Peyer's patch (tissue), 4 donors: Measurements from ENCODE around the gene COMMD9. TPM values are rescaled to one million over a fixed set of nuclear protein-coding genes. Genes with fewer than 3 reads are reported as not detected.

Experiments used
- DNase-seq, 3 donors: peaks; one replicate each; pipeline ENCODE4 v3.0.0-alpha.2; 2017 to 2019
- H3K27ac ChIP-seq, 4 donors: fragments of 200-600 bp; sonication (generic); one replicate each; pipeline ENCODE4 v1.5.1; 2016 to 2019
- H3K27me3 ChIP-seq, 2 donors: fragments of 200-600 bp; sonication (generic); one replicate each; pipeline ENCODE4 v1.5.1; 2019
- H3K36me3 ChIP-seq, 3 donors: fragments of 200-600 bp; sonication (generic); one replicate each; pipeline ENCODE4 v1.5.1; 2016 to 2019
- H3K4me1 ChIP-seq, 4 donors: fragments of 200-600 bp; sonication (generic); one replicate each; pipeline ENCODE4 v1.5.1; 2016 to 2019
- H3K4me3 ChIP-seq, 4 donors: fragments of 200-600 bp; sonication (generic); 1 replicate in 3 of 4; 2 replicates in 1 of 4; pipeline ENCODE4 v1.5.1; 2016 to 2019; ENCODE audit warnings: mild to moderate bottlenecking in 1 of 4
- H3K9me3 ChIP-seq, 4 donors: fragments of 200-600 bp; sonication (generic); one replicate each; pipeline ENCODE4 v1.5.1; 2016 to 2019; ENCODE audit warnings: mild to moderate bottlenecking in 1 of 4
- CTCF ChIP-seq, 6 experiments: fragments of 450-650 bp in 4 of 6; fragments of 200-600 bp in 2 of 6; sonication (generic) in 1 of 6; IDR thresholded peaks; one replicate each; pipeline ENCODE4 v1.5.1; 2017 to 2019; ENCODE audit warnings: antibody characterized with exemption in 6 of 6, mild to moderate bottlenecking in 3 of 6, moderate library complexity in 1 of 6
- POLR2A ChIP-seq, 2 donors: fragments of 450-650 bp; IDR thresholded peaks; one replicate each; pipeline ENCODE4 v1.5.1; 2017; ENCODE audit warnings: antibody characterized with exemption in 2 of 2, mild to moderate bottlenecking in 2 of 2, moderate library complexity in 2 of 2
- total RNA-seq, 4 donors: library from RNA; depleted of rRNA; stranded (reverse); fragments of >200 nt; gene quantifications; one replicate each; pipeline ENCODE4 v1.1.0, GENCODE V29; 2016

The COMMD9 gene
- total RNA-seq, 4 donors from 2014 or later, result 41.3 to 68.5 (median 48.2) TPM

- no peak for DNase-seq
- Histone ChIP-seq H3K27me3 (no peaks in the 10 kb centered on the region), H3K4me3 (no peak overlapping the region), H3K9me3 (no peaks in the 10 kb centered on the region), H3K4me1 (no peaks in the 10 kb centered on the region), H3K36me3 (peaks cover 0 to 46% (median 0%) of the 10 kb centered on the region in 3 donors), H3K27ac (no peak overlapping the region)
- TF ChIP-seq POLR2A (IDR thresholded peaks at IDR 0.05) (no peak), CTCF (IDR thresholded peaks at IDR 0.05) (no peak)
Measured at GRCh38 chr11:36278531-36279282, 10.5 kb downstream of the COMMD9 start.

- no peaks in the 10 kb centered on the region for H3K27me3 ChIP-seq
- TF ChIP-seq POLR2A (IDR thresholded peaks at IDR 0.05) (no peak), CTCF (IDR thresholded peaks at IDR 0.05) (no peak)
Measured at GRCh38 chr11:36274414-36274813, 14.8 kb downstream of the COMMD9 start.

GRCh38 chr11:36273110-36273509 lies 16.1 kb downstream of the COMMD9 start:
- no peak for DNase-seq
- H3K36me3 ChIP-seq, result peaks cover 0 to 55% (median 0%) of the 10 kb centered on the region in 3 donors
- H3K4me1 ChIP-seq, result no peaks in the 10 kb centered on the region
- peaks cover 0 to 4% (median 0%) of the 10 kb centered on the region in 4 donors for H3K9me3 ChIP-seq
- H3K27ac ChIP-seq, result no peak overlapping the region
- H3K27me3 ChIP-seq, result no peaks in the 10 kb centered on the region
- TF ChIP-seq CTCF (IDR thresholded peaks at IDR 0.05), result no peak
- TF ChIP-seq POLR2A (IDR thresholded peaks at IDR 0.05), result no peak
- H3K4me3 ChIP-seq, result no peak overlapping the region

More at GRCh38 chr11:36274414-36274813, 14.8 kb downstream of the COMMD9 start:
- Histone ChIP-seq H3K36me3 (peaks cover 0 to 66% (median 0%) of the 10 kb centered on the region in 3 donors), H3K27ac (no peak overlapping the region), H3K9me3 (peaks cover 0 to 4% (median 0%) of the 10 kb centered on the region in 4 donors), H3K4me3 (no peak overlapping the region), H3K4me1 (no peaks in the 10 kb centered on the region)
- no peak for DNase-seq

- Histone ChIP-seq H3K36me3 (peaks cover 0 to 53% (median 0%) of the 10 kb centered on the region in 3 donors), H3K4me1 (no peaks in the 10 kb centered on the region), H3K9me3 (peaks cover 0 to 4% (median 0%) of the 10 kb centered on the region in 4 donors), H3K4me3 (no peak overlapping the region), H3K27ac (no peak overlapping the region), H3K27me3 (no peaks in the 10 kb centered on the region)
- DNase-seq, result no peak
- TF ChIP-seq POLR2A (IDR thresholded peaks at IDR 0.05), result no peak
- TF ChIP-seq CTCF (IDR thresholded peaks at IDR 0.05), result no peak
Measured at GRCh38 chr11:36271794-36272407, 17.3 kb downstream of the COMMD9 start.

GRCh38 chr11:36270701-36271100 lies 18.5 kb downstream of the COMMD9 start:
- no peaks in the 10 kb centered on the region for H3K27me3 ChIP-seq
- no peak overlapping the region for H3K4me3 ChIP-seq
- TF ChIP-seq CTCF (IDR thresholded peaks at IDR 0.05), result no peak
- no peak for TF ChIP-seq POLR2A (IDR thresholded peaks at IDR 0.05)
- H3K4me1 ChIP-seq, result no peaks in the 10 kb centered on the region
- H3K27ac ChIP-seq, result no peak overlapping the region
- no peak for DNase-seq
- peaks cover 0 to 4% (median 0%) of the 10 kb centered on the region in 4 donors for H3K9me3 ChIP-seq
- peaks cover 0 to 42% (median 0%) of the 10 kb centered on the region in 3 donors for H3K36me3 ChIP-seq
